IPS DF 4.7 (cell line): ENCODE data around the gene DTNBP1.

Experiments
- DNase-seq: peaks from one replicate; pipeline ENCODE4 v3.0.0-alpha.2; 2013; ENCODE audit warnings: low spot score; ENCODE audit errors: extremely low read depth

Gene DTNBP1, protein sequence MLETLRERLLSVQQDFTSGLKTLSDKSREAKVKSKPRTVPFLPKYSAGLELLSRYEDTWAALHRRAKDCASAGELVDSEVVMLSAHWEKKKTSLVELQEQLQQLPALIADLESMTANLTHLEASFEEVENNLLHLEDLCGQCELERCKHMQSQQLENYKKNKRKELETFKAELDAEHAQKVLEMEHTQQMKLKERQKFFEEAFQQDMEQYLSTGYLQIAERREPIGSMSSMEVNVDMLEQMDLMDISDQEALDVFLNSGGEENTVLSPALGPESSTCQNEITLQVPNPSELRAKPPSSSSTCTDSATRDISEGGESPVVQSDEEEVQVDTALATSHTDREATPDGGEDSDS

DNA sequence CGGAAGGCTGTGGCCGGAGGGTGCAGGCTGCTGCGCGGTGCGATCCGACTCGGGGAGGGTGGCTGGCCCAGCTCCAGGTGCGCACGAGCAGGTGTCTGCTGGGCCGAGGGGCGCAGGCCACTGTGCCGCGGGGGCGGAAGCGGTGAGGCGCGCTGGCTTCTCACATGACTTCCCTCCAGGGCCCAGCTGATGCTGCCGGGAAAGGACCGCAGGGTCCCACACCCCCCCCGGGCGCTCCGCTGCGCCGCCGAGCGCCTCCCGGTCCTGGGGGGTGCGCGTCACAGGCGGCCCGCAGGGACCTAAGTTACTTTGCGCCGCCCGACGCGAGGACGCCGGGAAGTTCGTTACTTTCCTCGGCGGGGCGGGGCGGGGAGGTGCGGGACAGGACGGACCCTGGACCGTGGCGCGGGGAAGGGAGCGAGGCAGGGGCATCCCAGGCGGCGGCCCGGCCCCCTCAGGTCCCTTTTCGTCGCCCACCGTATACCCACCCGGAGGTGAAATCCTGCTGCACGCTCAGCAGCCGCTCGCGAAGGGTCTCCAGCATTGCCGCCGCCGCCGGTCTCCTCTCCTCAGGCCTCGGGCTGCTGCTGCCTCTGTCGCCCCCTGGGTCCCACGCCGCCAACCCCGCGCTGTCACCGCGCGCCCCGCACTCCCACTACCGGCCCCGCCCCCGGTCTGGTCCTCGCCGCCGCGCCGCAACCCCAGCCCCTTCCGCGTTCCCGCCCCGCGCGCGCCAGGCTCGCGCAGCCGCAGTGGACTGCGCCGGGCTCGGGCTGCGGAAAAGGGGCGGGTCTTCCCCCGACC lies at the start of gene DTNBP1:
DTNBP1 (minus strand) TSS at position 703 of the 804 bp plus-strand sequence; CDS start at position 544, 159 bp downstream.
- no peak for DNase-seq

DNA sequence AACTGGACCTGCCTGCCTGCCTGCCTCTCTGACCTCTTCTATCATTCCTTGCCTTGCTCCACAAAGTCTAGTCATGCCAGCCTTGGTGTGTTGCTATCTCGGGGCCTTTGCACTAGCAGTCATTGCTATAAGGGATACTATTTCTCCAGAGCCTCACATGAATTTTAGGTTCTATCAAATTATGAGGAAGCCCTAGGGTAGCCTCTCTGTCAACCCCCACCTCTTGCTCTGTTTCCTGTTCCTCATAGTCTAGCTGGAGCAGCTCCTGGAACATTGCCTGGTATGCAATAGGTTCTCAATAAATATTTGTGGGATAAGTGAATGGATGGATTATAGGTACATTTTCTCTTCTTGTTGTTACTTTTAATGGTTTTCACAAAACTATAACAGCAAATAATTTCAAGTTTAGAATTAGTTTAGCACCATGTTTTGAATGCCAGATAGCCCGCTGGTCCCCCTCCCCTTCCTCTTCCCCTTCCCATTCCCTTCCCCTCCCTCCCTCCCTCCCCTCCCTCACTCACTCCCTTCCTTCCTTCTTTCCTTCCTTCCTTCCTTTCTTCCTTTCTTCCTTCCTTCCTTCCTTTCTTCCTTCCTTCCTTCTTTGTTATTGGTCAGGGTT lies 46.9 kb upstream of the DTNBP1 start:
- DNase-seq: no peak

DNA sequence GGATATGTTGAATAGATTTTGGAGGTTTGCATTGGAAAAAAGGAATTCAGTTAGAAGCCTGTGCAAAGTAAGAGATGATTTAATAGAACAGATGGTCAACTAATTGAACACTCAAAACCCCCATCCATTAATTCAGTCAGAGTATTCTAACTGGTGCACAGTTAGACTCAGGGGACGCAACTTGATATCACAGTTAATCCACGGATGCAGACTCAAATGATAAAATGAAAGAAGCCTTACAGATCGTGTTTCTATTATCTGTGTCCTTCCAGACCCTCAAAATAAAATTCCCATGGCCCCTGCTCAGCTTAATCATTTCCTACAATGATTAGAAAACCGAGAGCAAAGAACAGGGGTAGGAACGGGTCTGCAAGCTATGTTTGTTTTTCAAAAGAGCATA lies 45.4 kb upstream of the DTNBP1 start:
- no peak for DNase-seq

DNA sequence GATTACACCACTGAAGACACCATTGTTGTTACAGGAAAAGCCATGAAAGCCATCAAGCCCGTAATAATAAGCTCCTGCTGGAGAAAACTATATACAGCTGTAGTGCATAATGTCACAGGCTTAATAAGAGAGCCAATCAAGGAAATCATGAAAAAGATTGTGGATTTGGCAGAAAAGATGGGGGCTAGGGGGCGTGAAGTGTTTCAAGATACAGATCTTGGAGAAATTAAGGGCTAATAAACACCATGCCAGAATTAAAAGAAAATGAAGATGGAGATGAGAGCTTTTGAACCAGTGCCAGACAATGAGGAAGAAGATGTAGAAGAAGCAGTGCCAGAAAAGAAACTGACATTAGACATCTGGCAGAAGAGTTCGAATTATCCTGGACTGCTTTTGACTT lies 43.2 kb upstream of the DTNBP1 start:
- no peak for DNase-seq

DNA sequence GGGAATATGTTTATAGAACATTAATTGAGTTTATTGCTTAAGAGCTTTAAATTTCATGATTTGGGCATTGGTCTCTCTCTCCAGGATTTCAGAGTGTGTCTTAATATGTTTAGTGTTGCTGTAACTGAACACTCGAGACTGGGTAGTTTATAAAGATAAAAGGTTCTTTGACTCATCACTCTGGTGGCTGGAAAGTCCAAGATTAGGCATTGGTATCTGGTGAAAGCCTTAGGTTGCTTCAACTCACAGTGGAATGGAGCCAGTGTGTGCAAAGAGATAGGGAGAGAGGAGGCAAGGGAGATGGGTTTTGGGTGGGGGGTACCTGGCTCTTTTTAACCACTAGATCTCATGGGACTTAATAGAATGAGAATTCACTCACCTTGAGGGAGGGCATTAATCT lies 35.6 kb upstream of the DTNBP1 start:
- DNase-seq: no peak

DNA sequence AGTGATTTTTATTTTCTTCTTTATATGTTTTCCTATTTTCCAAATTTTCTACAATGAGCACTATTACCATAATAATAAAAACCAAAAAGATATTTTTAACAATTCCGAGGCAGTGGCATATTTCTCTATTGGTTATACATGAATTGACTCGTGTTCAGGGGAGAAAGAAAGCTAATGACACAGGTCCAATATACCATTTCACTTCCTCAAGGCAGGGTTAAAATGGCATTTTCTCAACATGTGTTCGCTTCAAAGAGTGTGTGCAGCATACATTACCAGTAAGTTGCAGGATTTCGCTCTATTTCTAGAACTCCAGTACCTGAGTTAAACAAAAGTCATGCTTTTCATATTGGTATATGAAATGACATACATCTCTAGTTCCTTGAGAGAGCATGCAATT lies 35.1 kb upstream of the DTNBP1 start:
- no peak for DNase-seq

DNA sequence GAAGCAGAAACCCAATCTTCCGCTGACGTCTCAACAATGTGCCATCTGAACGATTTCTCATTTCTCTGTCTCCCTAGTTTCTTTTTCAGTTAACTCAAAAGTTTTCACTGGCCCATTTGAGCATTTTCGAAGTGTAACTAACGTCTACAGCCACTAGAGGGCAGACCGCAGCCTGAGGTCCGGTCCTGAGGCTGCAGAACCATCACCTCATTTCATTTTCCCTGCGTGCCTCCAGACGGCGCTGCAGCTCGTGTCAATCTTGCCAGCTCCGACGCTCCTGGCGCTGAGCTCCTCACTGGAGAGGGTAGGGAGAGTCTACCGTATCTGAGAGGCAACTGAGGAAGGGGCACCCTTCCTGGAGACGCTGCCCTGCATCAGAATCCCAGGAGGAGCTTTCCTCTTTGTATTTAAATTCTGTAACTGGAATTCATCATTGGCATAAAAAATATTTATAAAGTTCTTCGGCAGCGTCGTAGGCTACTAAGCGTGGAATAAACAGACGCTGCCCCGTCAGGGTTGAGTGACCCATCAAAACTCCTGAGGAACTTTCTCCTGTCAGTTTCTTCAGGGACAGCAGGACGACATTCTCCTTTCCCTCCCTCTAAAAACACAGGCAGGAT lies 28.5 kb upstream of the DTNBP1 start:
- DNase-seq: peak; percentile 60

DNA sequence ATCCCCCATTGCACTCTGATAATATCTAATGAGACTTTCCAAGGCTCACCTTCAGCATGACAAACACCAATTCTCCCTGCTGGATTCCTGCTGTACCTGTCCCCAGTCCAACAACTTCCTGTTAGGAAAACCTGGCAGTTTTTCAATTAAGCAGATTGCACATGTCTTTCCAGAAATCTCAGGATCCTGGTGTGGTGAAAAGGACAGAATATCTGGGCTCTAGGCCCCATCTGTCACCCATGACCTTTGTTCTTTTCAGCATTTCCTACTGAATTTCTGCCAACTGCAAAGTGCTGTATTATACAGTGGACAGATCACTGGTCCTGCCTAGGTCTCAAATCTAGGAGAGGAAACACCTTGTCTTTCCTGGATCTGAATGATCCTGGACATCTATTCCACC lies 27.7 kb upstream of the DTNBP1 start:
- no peak for DNase-seq

DNA sequence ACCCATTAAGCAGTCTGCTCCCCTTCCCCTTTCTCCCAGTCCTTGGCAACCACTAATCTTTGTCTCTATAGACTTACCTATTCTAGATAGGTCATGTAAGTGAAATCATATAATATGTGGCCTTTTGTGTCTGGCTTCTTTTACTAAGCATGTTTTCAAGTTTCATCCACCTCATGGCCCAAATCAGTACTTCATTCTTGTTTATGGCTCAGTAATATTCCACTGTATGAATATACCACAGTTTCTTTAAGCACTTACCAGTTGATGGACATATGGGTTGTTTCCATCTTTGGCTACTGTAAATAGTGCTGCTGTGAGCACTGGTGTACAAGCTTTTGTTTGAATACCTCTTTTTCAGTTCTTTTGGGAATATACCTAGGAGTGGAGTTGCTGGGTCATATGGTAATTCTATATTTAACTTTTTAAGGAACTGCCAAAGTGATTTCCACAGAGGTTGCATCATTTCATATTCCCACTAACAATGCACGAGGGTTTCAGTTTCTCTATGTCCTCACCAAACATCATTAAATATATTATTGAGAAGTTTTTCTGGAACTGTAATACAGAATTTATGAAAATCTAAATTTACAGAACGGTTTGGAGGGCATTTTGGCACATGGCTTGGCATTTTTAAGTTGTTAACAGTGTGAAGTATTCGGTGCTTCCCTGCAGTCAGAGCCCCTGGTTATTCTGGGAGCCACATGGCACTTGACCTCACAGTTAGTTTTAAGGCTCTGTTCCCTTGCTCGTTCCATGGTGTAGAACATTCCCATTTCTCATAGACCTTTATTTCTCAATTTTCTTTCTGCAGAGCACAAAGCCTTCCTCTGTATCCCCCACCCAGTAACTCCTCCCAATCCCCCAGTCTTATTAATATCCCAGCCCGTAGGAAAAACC lies 27.0 kb upstream of the DTNBP1 start:
- no peak for DNase-seq

DNA sequence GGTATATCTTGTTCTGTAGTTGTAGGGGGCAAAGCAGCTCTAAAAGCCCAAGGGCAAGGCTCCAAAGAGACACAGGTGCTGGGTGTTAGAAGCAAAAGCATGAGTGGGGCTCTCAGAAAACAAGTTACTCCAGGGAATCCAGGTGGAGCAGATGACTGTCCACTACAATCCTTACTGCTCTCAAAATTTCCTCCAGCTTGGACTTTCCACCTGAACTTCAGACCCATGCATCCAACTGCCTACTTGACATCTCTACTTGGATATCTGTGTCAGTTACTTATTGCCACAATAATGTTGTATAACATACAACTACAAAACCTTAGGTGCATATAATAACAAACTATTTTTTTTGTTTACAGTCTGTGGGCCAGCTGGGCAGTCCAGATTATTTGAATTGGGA lies 22.8 kb upstream of the DTNBP1 start:
- DNase-seq: no peak

DNA sequence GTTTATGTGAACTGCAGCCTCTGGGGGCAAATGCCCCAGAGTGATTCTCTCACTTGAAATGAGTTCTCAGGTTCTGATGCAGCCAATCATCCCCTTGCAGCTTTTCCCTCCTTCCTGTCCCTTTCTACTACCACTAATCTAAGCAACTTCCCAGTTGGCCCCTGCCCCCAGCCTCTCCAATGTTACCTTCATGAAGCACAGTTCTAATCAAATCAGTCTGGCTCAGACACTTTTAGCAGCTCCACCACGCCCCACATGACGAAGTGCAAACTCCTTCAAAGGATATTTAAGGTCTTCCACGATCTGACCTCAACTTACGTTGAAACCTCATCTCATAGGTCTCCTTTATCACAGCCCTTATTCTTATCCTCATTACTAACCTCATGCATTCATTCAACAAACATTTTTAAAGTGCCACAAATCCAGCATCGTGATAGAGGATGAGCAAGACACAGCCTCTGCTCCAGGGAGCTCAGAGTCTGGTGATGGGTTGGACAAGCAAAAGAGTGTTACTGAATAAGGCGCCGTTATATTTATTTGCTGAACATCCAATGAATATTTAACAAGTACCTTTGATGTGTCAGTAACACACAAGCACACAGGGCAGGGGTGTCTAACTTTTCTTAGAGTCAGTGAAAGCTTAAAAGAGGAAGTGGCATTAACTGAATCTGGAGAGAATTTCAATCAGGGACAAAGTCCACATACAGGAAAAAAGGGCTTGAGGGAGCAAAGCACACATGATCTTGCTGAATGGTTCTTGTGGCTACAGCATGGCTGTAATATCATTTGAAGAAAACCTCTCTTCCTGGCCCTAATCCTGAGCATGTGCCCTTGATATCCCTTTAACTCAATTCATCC lies 20.4 kb upstream of the DTNBP1 start:
- DNase-seq: no peak

DNA sequence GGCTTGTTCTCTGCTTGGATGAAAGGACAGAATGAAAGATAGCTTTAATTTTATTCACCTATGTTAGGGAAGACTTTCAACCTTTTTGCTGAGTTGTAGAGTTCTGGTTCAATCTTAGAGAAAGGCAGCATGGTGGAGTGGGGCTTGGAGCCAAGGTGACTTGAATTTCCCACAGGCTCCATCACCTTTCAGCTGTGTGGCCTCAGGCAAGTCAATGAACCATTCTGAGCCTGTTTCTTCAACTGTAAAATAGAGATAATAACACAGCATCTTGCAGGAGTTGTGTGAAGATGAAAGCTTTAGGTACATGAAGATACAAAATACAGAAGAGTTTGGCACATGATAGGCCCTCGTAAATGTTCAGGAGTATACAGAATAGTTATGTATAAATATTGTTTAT lies 19.1 kb upstream of the DTNBP1 start:
- DNase-seq: no peak

DNA sequence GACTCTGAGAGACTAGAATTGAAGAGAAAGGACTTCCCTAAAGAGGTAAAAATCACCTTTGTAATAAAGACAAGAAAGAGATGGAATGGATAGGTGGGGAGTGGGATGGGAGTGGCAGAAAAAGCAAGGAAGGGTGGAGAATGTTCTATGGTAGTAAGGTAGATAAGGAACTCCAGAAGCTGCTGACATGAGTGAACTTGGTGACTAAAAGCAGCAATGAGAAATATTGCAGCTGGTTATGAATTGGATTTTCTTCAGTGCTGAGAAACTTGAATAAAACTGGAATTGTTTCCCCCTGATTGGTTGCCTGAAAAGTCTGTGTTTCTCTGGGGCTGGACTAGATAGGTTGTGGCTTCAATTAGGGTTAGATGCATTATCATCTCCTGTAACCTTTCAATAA lies 15.7 kb upstream of the DTNBP1 start:
- no peak for DNase-seq

DNA sequence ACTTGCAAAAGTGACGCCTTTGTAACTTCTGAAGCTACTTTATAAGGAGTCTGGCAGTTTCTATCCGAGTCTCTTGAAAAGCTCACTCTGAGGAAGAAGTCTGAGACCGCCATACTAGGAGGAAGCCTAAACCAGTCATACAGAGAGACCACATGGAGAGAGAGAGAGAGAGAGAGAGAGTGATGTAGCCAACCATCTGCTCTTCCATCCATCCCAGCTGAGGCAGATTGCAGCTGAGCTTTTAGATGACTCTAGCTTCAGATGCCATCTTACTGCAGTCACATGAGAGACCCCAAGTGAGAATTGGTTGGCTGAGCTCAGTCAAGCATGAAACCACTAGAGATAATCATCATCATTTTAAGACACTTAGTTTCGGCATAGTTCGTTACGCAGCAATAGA lies 15.0 kb upstream of the DTNBP1 start:
- no peak for DNase-seq

DNA sequence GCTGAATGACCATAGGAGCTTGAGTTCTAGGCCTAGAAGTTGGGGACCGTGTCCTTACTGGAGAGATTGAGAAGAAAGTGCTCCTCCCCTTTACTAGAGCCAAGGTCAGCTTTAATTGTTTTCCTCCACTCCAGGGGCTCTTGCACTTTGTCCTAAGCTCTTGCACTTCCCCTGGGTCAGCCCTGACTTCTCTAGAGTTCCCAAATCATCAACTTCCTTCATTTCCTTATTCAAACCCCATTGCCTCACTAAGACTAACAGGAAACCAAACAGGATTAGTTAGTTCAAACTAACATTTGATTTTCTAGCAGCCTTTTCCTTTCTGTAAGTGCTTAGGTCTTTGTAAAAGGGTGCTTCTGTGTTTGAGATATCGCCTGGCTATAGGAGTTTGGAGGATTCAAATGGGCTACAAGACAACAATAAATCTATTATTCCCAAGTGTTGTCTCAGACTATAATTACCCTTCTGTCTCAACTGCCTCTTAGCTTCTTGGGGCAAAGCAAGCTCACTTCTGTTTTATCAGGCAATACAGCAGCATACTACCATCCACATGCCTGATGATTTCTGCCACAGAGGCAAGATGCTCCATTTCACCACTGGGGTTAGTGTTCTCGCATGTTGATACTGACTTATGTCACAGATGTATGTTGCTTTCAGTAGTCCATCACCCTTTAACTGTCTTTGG lies 12.8 kb upstream of the DTNBP1 start:
- DNase-seq: no peak

DNA sequence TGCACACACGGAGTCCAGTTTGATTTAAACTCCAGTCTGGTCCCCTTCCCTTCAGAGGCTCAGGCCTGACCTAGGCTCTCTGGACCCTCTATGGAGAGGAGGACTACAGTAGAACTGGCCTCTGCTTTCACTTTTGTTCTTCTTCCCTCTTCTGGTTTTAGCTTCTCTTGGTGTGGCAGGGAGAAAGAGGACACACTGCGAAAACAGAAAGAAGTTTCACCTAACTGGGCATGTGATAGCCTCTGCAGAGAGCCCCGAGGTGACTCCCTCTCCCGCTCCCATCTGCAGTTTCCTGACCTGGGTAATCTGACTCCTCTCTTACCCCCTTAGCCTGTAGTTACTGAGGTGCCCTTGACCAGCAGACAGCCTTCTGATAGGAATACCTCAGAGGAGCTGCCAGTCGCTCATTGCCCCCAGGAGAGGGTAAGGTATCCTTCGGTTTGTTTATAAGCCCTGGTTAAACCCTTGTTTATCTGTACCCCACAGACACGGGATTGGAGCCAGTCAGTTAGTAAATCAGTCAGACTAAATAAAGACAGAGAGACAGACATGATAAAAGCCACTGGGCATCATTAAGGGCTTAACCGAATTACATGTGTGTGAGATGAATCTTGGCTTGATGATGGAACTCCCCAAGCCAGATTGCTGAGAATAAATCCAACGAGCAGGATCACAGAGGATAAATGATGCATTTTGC lies 12.0 kb upstream of the DTNBP1 start:
- no peak for DNase-seq

DNA sequence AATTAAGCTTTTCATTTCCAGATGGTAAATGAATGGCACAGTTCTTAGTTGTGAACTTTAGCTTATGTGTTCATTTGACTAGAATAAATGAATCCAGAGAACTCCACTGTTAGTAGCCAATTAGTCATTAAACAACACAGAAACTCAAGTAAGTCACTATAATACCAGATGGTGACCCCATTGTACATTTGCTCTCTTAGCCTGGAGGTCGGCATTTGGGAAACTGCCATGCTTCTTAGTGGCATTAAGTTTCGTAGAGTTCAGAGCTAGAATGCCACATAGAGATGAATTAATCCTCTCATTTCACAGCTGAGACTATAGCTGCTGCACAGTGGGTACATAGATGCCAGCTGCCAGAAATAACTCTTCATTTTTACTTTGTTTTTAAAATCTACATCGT lies 10.8 kb upstream of the DTNBP1 start:
- DNase-seq: no peak

DNA sequence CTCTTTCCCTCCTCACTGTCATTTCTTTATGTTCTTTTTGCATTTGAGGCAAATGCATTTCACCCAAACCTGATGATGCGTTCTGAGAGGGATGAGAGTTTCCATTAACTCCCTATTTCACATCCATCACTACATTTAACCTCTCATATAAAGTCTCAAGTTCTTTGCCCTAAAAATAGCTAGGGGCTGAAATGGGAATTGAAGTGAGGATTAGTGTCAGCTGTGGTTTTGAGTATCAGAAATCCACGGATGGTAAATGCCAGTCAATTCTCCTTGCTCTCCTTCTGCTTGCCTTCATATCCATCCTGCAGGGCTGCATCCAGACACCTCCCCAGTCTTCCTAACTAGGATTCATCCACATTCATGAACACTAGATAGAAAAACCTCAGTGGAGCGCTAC lies 10.0 kb upstream of the DTNBP1 start:
- DNase-seq: no peak

DNA sequence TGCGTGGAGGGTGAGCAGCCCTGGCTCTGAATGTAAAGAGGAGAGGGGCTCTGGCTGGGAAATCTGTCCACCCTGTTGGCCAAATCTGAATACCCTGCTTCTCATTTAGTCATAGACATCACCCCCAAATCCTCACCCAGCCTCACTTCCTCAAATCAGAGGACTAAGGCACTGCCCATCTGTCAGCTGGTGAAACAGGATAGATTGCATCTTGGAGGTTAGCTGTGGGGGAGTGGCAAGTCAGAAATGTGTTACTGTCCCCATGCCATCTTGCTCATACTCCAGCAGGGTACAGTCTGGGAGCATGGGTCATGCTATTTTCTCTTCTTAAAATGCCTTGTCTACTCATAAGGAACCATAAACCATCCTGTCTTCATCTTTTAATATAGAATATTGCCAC lies 9.5 kb upstream of the DTNBP1 start:
- DNase-seq: no peak
